ENCODE data around the gene CFDP1.

- no peak for TF ChIP-seq CTCF (IDR thresholded peaks at IDR 0.05; ENCODE audit: low read depth, low read length)
- no peak for TF ChIP-seq EZH2phosphoT487 (IDR thresholded peaks at IDR 0.05; ENCODE audit: low read depth)
Measured at GRCh38 chr16:75423723-75424104, 9.6 kb downstream of the CFDP1 start.

Data from OCI-LY3 (cell line).